Bronchial epithelial cell (primary cell): ENCODE measurements around the gene EIF5A. TPM values are rescaled to one million over a fixed set of nuclear protein-coding genes. Genes with fewer than 3 reads are reported as not detected.

ENCODE experiments used
- DNase-seq: peaks from one replicate; pipeline ENCODE4 v3.0.0-alpha.2; 2010; ENCODE audit warnings: low read depth
- FAIRE-seq: peaks from 2 replicates; lab custom pipeline; 2011; peaks lifted over from hg19 to GRCh38; lab: Jason Lieb, UNC
- H3K27me3 ChIP-seq: 2 replicates; pipeline ENCODE4 v1.5.1; 2011; ENCODE audit warnings: low read length; ENCODE audit not compliant: control insufficient read depth, insufficient read depth
- H3K36me3 ChIP-seq: 2 replicates; pipeline ENCODE4 v1.5.1; 2011; ENCODE audit warnings: low read length; ENCODE audit not compliant: control insufficient read depth, insufficient read depth
- H3K4me3 ChIP-seq: 2 replicates; pipeline ENCODE4 v1.5.1; 2011; ENCODE audit warnings: mild to moderate bottlenecking, low read depth, low read length, control low read depth
- total RNA-seq: library from RNA; depleted of rRNA; stranded (reverse); fragments of >200 nt; gene quantifications from 2 replicates; pipeline ENCODE4 v1.2.1, GENCODE V29; 2014
- TF ChIP-seq, protein P1 (sequence below): IDR thresholded peaks from 2 replicates; pipeline ENCODE4 v1.5.1; 2011; ENCODE audit warnings: mild to moderate bottlenecking, moderate library complexity, low read length, control low read depth, inconsistent platforms; ENCODE audit not compliant: insufficient read depth, severe bottlenecking

The EIF5A gene
- total RNA-seq, 1 donor from 2014 or later: 653 TPM

DNA sequence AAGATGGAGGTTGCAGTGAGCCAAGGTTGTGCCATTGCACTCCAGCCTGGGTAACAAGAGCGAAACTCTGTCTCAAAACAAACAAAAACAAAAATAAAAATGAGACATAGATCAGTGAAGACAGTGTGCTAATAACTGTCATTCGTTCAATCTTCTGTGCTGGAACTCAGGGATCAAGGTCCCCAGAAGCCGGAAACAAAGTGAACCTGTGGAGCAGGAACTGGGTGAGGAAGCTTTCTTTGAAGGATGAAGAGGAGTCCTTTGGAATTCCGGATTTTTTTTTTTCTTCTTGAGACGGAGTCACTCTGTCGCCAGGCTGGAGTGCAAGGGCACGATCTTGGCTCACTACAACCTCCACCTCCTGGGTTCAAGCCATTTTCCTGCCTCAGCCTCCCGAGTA is 28.0 kb upstream of the EIF5A start:
- no peak for FAIRE-seq
- H3K4me3 ChIP-seq: no peak overlapping the region
- H3K36me3 ChIP-seq: no peaks in the 10 kb centered on the region
- TF ChIP-seq, protein P1, sequence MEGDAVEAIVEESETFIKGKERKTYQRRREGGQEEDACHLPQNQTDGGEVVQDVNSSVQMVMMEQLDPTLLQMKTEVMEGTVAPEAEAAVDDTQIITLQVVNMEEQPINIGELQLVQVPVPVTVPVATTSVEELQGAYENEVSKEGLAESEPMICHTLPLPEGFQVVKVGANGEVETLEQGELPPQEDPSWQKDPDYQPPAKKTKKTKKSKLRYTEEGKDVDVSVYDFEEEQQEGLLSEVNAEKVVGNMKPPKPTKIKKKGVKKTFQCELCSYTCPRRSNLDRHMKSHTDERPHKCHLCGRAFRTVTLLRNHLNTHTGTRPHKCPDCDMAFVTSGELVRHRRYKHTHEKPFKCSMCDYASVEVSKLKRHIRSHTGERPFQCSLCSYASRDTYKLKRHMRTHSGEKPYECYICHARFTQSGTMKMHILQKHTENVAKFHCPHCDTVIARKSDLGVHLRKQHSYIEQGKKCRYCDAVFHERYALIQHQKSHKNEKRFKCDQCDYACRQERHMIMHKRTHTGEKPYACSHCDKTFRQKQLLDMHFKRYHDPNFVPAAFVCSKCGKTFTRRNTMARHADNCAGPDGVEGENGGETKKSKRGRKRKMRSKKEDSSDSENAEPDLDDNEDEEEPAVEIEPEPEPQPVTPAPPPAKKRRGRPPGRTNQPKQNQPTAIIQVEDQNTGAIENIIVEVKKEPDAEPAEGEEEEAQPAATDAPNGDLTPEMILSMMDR: no peak
- peaks cover 3% of the 10 kb centered on the region for H3K27me3 ChIP-seq
- no peak for DNase-seq

DNA sequence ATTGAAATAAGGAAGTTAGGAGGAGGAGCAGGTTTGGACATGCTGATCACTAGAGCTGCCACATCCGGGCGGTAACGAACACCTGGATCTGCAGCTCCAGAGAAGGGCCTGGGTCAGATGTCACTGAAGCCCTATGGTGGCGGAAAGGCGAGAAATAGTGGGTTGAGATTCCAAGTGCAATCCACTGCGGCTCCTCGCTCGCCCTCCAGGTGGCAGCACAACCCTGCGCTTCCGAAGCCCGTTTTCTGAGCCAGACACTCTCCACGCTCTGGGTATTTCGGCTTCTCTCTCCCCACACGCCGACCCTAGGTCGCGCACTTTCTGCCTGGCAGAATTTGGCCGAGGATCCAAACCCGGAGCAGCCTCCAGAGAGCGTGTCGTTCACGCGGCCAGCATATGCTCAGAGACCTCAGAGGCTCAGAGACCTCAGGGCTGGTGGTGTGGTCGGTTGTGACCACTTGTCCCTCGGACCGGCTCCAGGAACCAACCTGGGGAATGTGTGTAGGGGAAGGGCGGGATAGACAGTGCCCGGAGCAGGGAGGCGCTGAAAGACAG is 26.8 kb upstream of the EIF5A start:
- TF ChIP-seq, protein P1: peak; percentile 92
- peak overlapping the region; percentile 38 for H3K4me3 ChIP-seq
- H3K36me3 ChIP-seq: no peaks in the 10 kb centered on the region
- no peak for FAIRE-seq
- DNase-seq: peak; percentile 90
- peaks cover 5% of the 10 kb centered on the region for H3K27me3 ChIP-seq

DNA sequence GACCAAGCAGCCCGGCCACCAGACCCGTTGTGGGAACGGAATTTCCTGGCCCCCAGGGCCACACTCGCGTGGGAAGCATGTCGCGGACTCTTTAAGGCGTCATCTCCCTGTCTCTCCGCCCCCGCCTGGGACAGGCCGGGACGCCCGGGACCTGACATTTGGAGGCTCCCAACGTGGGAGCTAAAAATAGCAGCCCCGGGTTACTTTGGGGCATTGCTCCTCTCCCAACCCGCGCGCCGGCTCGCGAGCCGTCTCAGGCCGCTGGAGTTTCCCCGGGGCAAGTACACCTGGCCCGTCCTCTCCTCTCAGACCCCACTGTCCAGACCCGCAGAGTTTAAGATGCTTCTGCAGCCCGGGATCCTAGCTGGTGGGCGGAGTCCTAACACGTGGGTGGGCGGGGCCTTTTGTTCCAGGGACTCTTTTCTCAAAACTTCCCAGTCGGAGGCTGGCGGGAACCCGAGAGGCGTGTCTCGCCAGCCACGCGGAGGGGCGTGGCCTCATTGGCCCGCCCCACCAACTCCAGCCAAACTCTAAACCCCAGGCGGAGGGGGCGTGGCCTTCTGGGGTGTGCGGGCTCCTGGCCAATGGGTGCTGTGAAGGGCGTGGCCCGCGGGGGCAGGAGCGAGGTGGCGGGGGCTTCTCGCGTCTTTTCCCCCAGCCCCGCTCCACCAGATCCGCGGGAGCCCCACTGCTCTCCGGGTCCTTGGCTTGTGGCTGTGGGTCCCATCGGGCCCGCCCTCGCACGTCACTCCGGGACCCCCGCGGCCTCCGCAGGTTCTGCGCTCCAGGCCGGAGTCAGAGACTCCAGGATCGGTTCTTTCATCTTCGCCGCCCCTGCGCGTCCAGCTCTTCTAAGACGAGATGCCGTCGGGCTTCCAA is 26.1 kb upstream of the EIF5A start, which contains the start of gene SLC2A4:
TSS of gene SLC2A4 (plus strand) at position 645 of the 879 bp plus-strand sequence. CDS start at position 862, 217 bp downstream.
- DNase-seq (peak; percentile 90), FAIRE-seq (no peak)
- TF ChIP-seq, protein P1: no peak
- H3K4me3 ChIP-seq: peak within 1 kb of the TSS; percentile 39
- H3K36me3 ChIP-seq: no peaks in the 10 kb centered on the region
- H3K27me3 ChIP-seq: peaks cover 5% of the 10 kb centered on the region

DNA sequence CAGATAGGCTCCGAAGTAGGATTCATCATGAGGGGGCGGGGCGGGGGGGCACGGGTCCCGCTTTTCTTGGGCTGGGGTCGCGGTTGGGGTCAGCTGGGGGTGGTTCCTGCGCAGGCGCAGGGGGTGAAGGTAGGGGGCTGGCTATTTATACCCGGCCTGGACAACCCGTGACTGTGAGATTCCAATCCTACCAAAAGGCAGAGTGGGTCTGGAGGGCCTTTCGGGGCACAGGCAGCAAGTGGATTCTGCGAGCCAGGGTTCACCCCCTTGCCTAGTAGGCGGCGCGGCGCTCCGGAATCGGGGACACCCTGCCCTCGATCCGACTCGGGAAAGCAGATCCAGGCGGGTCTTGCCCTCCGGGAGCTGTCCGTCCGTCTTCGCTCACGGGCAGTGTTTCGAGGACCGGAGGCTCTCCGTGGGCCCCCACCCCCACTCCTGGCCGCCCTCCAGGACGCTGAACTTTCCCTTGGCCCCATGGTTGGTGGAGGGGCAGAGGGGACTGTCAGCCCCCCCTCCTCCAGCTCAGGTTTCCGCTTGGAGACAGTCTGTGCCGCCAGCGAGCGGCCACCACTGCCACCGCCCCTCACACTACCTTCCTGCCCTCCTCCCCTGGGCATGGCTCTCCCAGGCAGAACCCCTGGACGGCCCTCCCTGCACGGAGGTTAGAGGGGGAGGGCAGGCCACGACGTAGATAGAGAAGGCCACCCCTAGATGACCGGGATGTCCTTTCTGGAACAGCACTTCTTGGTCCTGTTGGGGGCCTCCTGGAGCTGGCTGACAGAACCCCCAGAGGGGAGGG is 25.3 kb upstream of the EIF5A start:
- no peak for DNase-seq
- TF ChIP-seq, protein P1: no peak
- no peak for FAIRE-seq
- Histone ChIP-seq H3K36me3 (no peaks in the 10 kb centered on the region), H3K27me3 (peaks cover 5% of the 10 kb centered on the region), H3K4me3 (peak overlapping the region; percentile 39)

DNA sequence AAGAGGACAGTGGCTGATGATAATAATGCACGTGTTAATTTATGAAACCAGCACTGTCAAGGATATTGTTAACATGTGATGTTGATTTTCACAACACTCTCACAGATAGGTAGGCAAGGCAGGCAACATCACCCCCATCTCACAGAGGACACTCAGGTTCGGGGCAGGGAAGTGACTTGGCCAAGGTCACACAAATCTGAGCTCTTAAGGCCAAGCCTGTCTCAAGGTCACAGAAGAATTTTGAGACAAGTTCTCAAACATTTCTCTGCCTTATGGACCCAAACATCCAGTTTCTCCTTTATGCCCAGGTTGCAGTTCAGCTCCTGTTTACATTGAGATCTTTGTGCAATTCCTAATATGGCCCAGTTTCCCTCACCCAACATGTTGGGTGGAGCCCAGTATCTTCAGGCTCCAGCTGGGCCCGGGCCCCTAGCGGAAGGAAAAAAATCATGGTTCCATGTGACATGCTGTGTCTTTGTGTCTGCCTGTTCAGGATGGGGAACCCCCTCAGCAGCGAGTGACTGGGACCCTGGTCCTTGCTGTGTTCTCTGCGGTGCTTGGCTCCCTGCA is 24.6 kb upstream of the EIF5A start:
- H3K27me3 ChIP-seq: peaks cover 5% of the 10 kb centered on the region
- no peak overlapping the region for H3K4me3 ChIP-seq
- FAIRE-seq: no peak

More for the DNA sequence above, 24.6 kb upstream of the EIF5A start:
- DNase-seq: no peak
- H3K36me3 ChIP-seq: no peaks in the 10 kb centered on the region
- TF ChIP-seq, protein P1: no peak
